GM19452 (cell line): Measurements from ENCODE around the gene MOG.

ENCODE experiments used
- ATAC-seq: cut with Tn5 transposase; IDR thresholded peaks from one replicate; pipeline ENCODE4 v1.9.1; 2021; ENCODE audit not compliant: unreplicated experiment

Gene MOG

GRCh38 chr6:29674008-29674407, 17.1 kb downstream of the MOG start:
- ATAC-seq: no peak

GRCh38 chr6:29675561-29675960, 18.7 kb downstream of the MOG start:
- ATAC-seq: no peak

GRCh38 chr6:29676981-29677601, 20.2 kb downstream of the MOG start:
- no peak for ATAC-seq

- no peak for ATAC-seq
Observed at GRCh38 chr6:29678114-29678513, 21.2 kb downstream of the MOG start.

GRCh38 chr6:29679962-29680361, 23.1 kb downstream of the MOG start:
- ATAC-seq: no peak

GRCh38 chr6:29680416-29680815, 23.5 kb downstream of the MOG start:
- no peak for ATAC-seq

- ATAC-seq: no peak
Observed at GRCh38 chr6:29680904-29681303, 24.0 kb downstream of the MOG start, which contains the start of gene ZFP57. ZFP57 (minus strand) TSS chr6:29681152; CDS start chr6:29677003, 4,149 bp downstream.

- ATAC-seq: no peak
Observed at GRCh38 chr6:29681811-29682210, 24.9 kb downstream of the MOG start.

GRCh38 chr6:29685718-29686326, 28.9 kb downstream of the MOG start:
- ATAC-seq: no peak

GRCh38 chr6:29694637-29695036, 37.7 kb downstream of the MOG start:
- no peak for ATAC-seq

GRCh38 chr6:29696147-29697125, 39.5 kb downstream of the MOG start:
- ATAC-seq: no peak

- no peak for ATAC-seq
Observed at GRCh38 chr6:29702519-29703103, 45.7 kb downstream of the MOG start.

- no peak for ATAC-seq
Observed at GRCh38 chr6:29705389-29706231, 48.7 kb downstream of the MOG start.

GRCh38 chr6:29708432-29709179, 51.7 kb downstream of the MOG start:
- peak; percentile 68 for ATAC-seq

GRCh38 chr6:29709188-29709587, 52.3 kb downstream of the MOG start:
- ATAC-seq: no peak

GRCh38 chr6:29710281-29710941, 53.5 kb downstream of the MOG start:
- no peak for ATAC-seq

GRCh38 chr6:29720863-29721262, 64.0 kb downstream of the MOG start:
- ATAC-seq: no peak
